ENCODE data around the gene CAB39.
A peak's percentile ranks its signal among the peaks of the same experiment; 100 is the strongest.

Gene CAB39

DNA sequence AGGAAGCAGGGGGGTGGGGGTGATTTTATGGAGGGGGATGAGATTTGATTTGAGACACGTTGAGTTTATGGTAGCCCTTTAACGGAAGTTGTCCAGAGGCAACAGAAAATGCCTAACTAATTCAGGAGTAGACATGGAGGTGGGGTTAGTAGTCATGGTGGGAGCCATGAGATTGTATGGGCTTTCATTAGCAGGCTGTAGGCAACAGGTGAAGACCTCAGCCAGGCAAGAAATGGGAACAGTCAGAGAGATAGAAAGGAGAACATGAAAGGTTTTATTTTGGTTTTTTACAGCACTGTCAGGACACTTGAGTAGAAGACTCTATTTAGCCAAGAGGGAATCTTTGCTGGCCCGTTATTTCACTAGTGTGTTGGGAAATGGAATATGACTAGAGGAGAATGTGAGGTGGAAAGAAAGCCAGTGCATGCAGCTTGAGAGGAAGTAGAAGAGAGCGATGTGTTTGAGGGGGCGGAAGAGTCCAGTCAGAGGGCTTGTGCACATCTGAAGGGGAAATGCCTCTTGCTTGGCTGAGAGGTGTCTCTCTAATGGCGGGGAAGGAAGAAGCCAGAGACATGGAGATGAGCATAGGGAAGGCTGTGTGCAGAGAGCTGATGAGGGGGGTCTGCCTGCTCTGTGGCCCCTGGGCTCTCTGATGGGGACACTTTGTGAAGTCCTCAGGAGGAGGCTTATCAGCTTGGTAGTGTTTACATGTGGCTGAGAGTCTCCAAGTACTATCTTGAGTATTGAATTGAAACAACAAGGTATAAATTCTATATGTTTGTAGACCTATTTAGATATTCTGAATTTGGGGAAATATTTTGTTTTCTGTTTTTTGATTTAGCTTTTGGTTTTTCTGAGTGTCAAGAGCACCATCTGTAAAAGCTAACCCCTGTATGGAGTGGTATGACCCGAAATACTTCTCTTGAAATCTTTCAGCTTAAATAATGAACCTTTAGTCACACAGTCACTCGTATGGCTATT, 85.2 kb downstream of the CAB39 start:
- peak overlapping the region in 11 of 21 experiments; percentile 5 to 85 (median 37) for H3K27ac ChIP-seq
- H3K4me3 ChIP-seq: no peak overlapping the region

GRCh38 chr2:230798769-230799399, 86.2 kb downstream of the CAB39 start:
- peak overlapping the region in 1 of 21 experiments; percentile 85 for H3K27ac ChIP-seq

GRCh38 chr2:230805353-230806017, 92.8 kb downstream of the CAB39 start:
- Histone ChIP-seq H3K27ac (no peak overlapping the region), H3K4me3 (no peak overlapping the region)

More at GRCh38 chr2:230798769-230799399, 86.2 kb downstream of the CAB39 start:
- no peak overlapping the region for H3K4me3 ChIP-seq

- Histone ChIP-seq H3K27ac (no peak overlapping the region), H3K4me3 (no peak overlapping the region)
Measured at GRCh38 chr2:230807729-230808128, 95.1 kb downstream of the CAB39 start.

GRCh38 chr2:230809015-230809414, 96.4 kb downstream of the CAB39 start:
- Histone ChIP-seq H3K27ac (no peak overlapping the region), H3K4me3 (no peak overlapping the region)

- Histone ChIP-seq H3K27ac (peak overlapping the region in 1 of 21 experiments; percentile 8), H3K4me3 (no peak overlapping the region)
Measured at GRCh38 chr2:230809677-230810251, 97.1 kb downstream of the CAB39 start.

DNA sequence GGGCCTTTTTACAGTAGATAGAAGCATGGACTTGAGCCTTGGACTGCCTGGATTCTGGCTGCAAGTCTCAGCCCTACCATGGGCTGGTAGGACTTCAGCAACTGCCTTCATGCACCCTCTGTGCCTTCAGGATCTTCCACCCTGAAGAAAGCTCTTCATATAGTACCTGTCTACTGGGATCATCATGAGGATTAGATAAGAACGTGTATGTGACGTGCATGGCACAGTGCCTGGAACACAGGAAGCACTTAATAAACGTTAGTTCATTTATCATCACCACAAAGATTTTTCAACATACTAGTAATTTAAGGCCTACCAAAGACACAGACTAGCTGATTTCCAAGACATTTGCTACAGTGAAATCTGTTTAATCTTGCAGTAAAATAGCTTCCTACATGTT, 98.9 kb downstream of the CAB39 start:
- Histone ChIP-seq H3K27ac (no peak overlapping the region), H3K4me3 (no peak overlapping the region)

DNA sequence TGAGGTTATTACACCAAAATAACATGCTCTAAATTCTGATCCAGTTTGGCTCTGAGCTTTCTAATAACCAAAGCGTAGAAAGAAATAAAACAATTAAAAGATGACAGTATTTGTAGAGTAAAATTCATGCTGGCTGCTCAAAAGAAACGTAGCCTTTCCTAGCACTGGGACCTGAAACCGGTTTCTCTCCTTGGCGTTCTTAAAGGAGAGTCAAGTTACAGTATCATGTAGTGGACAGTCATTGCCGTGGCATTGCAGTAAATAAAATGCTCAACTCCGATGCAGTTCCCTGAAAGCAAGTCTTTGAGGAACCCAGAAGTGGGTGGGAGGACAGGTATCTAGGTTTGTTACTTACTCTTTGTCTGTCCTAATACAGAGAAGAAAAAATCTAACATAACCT, 99.4 kb downstream of the CAB39 start:
- H3K27ac ChIP-seq: no peak overlapping the region

GRCh38 chr2:230814616-230815015, 102.0 kb downstream of the CAB39 start:
- no peak overlapping the region for H3K27ac ChIP-seq

More for the DNA sequence above, 99.4 kb downstream of the CAB39 start:
- no peak overlapping the region for H3K4me3 ChIP-seq

GRCh38 chr2:230815088-230815487, 102.4 kb downstream of the CAB39 start:
- no peak overlapping the region for H3K4me3 ChIP-seq

More at GRCh38 chr2:230814616-230815015, 102.0 kb downstream of the CAB39 start:
- H3K4me3 ChIP-seq: no peak overlapping the region

DNA sequence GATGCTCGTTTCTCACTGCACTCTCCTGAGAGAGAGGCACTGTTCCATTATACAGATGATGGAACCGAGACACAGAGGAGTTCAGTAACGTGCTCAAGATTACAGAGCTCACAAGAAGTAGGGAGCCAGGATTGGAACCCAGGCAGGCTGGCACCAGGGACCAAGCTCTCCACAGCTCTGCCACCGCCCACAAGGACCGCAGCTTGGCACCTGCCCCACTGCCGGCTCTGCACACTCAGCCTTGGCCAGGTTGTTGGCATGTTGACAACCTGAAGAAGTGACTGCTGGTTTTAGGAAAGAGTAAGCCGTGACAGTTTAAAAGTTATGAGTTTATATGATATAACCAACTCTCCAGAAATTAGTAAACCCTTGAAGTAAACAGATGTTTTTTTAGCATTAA, 104.1 kb downstream of the CAB39 start:
- Histone ChIP-seq H3K27ac (no peak overlapping the region), H3K4me3 (no peak overlapping the region)

More at GRCh38 chr2:230815088-230815487, 102.4 kb downstream of the CAB39 start:
- H3K27ac ChIP-seq: no peak overlapping the region

DNA sequence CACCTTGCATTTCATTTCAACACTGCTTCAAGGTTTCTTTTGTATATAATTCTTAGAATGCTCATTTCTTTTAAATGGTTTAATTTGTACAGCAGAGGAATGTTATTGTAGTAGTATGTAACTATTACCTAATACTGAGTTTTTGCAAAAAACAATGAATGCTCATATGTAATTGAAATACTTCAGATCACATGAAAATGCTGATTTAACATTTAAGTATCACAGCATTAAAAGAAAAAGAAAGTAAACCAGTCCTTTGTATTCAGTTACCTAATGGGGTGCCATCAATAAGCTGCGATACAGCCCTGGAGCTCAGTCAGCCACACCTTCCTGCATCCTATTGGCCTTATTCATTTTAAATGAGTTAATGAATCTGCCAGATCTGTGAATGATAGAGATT, 106.8 kb downstream of the CAB39 start:
- no peak overlapping the region for H3K4me3 ChIP-seq

DNA sequence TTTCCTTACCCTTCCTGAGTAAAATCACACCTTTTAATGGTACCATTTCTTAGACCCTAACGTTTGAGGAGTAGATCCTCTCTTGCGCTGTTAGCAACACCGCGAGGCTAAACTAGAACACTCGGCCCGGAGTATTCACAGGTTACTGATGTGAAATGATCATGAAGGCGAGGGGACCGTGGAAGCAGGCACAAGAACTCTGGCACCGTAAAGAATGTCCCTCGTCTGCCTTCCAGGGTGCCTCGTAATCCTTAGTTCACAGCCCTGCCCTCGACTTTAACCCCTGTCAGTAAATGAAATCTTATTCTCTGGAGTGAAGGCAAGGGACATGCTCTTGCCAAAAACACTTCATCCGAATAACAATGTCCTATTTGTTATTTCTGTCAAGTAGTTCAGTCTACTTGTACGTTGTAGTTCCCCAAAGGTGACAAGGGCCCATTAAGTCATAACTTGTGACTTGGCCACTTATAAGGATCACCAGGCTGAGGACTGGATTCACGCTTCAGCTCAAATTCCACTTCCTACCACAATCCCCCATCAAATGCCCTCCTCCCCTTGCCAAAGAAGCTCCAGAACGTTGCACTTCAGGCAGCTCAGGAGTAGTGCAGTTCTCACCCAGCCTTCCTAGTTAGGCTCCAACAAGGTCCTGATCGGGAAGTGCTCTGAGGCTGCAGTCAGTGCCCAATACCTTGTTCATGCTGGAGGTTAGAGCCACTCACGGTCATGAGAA, 108.8 kb downstream of the CAB39 start:
- no peak overlapping the region for H3K4me3 ChIP-seq
- no peak overlapping the region for H3K27ac ChIP-seq

More for the DNA sequence above, 106.8 kb downstream of the CAB39 start:
- H3K27ac ChIP-seq: no peak overlapping the region

DNA sequence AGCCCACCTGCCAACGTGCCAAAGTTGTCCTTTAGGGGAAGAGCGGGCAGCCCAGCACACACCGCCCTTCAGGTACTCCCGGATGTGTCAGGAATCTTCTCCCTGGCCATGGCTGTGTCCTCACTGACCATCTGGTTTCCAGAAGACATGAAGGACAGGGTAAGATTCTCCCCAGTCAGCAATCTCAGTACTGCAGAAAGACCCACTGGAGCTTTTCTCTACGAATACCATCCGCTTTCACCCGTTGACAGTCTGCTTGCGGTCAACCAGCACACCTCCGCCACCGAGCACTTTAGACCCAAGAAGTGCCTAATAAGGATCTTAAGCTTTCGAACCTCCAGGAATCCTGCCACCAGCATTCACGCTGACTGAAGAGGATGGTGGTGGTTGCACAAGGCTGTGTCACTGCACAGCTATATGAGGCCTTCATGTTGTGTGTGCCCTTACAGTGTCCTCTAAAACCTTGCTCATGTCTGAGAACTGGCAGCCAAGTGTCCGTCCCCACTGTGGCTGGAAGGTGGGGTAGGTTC, 109.4 kb downstream of the CAB39 start:
- Histone ChIP-seq H3K4me3 (no peak overlapping the region), H3K27ac (no peak overlapping the region)

DNA sequence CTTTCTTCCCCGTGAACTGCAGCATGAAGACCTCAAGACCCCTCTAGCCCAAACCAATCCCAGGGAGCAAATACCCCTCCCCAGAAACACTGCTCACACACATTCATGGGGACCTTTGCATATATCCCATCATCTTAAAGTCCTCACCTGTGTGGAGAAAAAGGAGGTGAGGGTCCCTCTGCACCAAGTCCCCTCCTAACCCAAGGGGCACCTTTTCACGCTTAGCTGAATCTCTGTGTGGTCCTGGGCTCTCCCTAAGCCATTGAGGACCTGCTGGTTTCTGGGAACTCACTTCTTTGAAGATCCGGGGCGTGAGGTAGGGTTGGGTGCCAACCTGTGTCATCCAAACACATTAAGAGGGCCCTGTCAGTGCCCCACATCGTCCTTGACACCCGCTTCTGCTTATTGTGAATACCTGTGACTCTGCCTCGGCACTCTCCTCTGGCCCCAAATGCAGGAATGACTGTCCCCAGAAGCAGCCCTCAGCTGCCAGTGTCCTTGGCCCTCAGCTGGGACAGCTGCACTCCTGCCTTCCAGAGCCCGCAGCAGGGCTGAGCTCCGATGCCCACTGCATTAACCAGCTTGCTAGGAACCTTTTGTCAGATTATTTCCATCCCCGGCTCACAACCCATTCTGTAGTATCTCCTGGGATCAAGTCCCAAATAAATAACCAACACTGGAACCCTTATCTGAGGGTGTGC, 110.8 kb downstream of the CAB39 start:
- H3K4me3 ChIP-seq: no peak overlapping the region
- no peak overlapping the region for H3K27ac ChIP-seq

DNA sequence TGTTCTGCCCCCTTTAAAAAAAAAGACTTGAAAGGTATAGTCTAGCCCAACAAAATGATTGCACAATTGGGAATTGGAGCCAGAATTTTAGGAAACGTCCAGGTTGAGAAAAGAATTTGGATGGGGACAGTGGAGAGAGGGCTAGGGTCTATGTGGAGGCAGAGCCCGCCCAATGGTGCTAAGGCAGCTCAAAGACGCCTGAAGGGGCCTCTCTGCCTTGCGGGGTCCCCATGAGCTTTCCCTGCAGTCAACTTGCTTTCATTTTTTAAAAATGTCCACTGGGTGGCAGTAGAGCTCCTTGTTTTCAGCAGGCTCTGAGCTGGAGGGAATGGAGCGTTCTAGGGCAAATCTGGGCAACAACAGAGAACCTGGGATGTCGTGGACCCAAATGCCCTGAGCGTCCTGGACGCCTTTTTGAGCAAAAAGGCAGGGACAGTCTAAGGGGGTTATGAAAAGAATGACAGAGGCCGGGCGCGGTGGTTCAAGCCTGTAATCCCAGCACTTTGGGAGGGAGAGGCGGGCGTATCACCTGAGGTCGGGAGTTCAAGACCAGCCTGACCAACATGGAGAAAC, 111.8 kb downstream of the CAB39 start:
- no peak overlapping the region for H3K27ac ChIP-seq
- peak overlapping the region in 2 of 7 experiments; percentile 24 to 31 for H3K4me3 ChIP-seq

DNA sequence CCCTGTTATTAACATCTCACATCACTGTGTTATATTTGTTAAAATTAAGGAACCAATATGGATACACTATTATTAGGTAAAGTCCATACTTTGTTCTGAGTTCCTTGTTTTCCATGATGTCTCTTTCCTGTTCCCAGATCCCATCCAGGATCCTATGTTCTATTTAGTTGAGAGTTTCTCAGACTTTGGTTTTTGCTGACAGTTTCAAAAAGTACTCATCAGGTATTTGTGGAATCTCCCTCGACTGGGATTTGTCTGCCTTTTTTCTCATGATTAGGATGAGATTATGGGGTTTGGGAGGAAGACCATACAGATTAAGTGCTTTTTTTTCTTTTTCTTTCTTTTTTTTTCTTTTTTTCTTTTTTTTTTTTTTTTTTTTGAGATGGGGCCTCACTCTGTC, 112.7 kb downstream of the CAB39 start:
- no peak overlapping the region for H3K4me3 ChIP-seq
- H3K27ac ChIP-seq: no peak overlapping the region

DNA sequence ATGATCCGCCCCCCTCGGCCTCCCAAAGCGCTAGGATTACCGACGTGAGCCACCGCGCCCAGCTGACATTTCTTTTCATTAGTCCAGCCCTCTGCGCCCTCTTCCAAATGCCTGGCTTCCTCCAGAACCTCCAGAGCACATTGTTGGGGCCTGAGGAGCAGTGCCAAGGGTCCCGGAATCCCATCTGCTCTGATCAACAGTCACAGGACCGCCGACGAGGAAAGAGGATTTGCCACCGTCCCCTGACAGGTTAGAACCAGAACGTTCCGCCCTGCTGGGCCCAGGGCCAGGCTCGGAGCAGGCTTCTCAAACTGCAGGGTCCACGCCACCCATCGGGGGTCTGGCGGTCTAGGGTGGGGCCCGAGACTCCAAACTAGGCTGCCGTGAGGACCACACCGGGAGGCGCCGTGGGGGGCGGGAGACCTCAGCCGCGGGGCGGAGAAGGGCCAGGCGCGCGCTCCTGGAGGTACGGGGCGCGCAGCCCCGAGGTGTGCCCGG, 115.2 kb downstream of the CAB39 start:
- Histone ChIP-seq H3K4me3 (peak overlapping the region; percentile 10 to 45 (median 25)), H3K27ac (peak overlapping the region in 1 of 21 experiments; percentile 12)

Measured in skin epidermis (tissue), 12 donors.